ENCODE results near the gene INO80E.

DNA sequence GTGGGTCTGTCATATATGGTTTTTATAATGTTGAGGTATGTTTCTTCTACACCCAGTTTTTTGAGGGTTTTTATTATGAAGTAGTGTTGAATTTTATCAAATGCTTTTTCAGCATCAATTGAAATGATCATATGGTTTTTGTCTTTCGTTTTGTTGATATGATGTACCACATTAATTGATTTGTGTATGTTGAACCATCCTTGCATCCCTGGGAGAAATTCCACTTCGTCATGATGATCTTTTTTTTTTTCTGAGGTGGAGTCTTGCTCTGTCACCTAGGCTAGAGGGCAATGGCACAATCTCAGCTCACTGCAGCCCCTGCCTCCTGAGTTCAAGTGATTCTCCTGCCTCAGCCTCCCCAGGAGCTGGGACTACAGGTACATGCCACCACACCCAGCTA lies 48.1 kb upstream of the INO80E start:
- TF ChIP-seq, protein P1, sequence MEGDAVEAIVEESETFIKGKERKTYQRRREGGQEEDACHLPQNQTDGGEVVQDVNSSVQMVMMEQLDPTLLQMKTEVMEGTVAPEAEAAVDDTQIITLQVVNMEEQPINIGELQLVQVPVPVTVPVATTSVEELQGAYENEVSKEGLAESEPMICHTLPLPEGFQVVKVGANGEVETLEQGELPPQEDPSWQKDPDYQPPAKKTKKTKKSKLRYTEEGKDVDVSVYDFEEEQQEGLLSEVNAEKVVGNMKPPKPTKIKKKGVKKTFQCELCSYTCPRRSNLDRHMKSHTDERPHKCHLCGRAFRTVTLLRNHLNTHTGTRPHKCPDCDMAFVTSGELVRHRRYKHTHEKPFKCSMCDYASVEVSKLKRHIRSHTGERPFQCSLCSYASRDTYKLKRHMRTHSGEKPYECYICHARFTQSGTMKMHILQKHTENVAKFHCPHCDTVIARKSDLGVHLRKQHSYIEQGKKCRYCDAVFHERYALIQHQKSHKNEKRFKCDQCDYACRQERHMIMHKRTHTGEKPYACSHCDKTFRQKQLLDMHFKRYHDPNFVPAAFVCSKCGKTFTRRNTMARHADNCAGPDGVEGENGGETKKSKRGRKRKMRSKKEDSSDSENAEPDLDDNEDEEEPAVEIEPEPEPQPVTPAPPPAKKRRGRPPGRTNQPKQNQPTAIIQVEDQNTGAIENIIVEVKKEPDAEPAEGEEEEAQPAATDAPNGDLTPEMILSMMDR (IDR thresholded peaks at IDR 0.05) = no peak
- TF ChIP-seq POLR2A (IDR thresholded peaks at IDR 0.05) = no peak

Data from body of pancreas (tissue), 4 donors.